ENCODE measurements around the gene ARHGEF26.

ARHGEF26 gene

GRCh38 chr3:154195620-154196356 is 74.6 kb downstream of the ARHGEF26 start:
- Mint-ChIP-seq H3K4me1 (no peaks in the 10 kb centered on the region), H3K27ac (no peak overlapping the region), H3K9me3 (peaks cover 0 to 5% of the 10 kb centered on the region in 2 donors), H3K4me3 (no peak overlapping the region), H3K27me3 (peaks cover 13% of the 10 kb centered on the region)
- DNase-seq: no peak
- ATAC-seq: no peak

DNA sequence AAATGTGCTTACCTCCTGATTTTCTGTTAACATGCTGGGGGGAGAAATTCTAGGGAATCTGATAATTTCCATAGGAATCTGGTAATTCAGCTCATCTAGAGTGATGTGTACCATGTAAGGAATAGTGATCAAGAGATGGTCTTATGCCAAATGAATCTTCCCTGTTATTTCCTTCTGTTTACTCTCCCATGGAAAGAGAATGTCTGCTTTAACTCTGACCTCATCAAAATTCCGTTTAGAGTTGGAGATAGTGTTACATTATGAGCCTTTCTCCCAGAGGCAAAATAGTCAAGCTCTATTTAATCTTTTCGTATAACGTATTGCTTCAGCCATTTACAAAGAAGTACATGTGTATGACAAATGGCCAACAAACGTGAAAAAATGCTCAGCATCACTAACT is 76.6 kb downstream of the ARHGEF26 start:
- Mint-ChIP-seq H3K4me3 (no peak overlapping the region), H3K4me1 (no peaks in the 10 kb centered on the region), H3K27ac (no peak overlapping the region), H3K9me3 (peaks cover 0 to 5% of the 10 kb centered on the region in 2 donors), H3K27me3 (peaks cover 13% of the 10 kb centered on the region)
- DNase-seq (no peak), ATAC-seq (no peak)

GRCh38 chr3:154209499-154209898 is 88.3 kb downstream of the ARHGEF26 start:
- H3K4me1 Mint-ChIP-seq: no peaks in the 10 kb centered on the region
- no peak overlapping the region for H3K27ac Mint-ChIP-seq
- H3K27me3 Mint-ChIP-seq: peaks cover 16% of the 10 kb centered on the region
- no peak for DNase-seq
- H3K9me3 Mint-ChIP-seq: peaks cover 0 to 10% of the 10 kb centered on the region in 2 donors
- peak; percentile 45 for ATAC-seq
- H3K4me3 Mint-ChIP-seq: no peak overlapping the region

GRCh38 chr3:154210986-154211385 is 89.8 kb downstream of the ARHGEF26 start:
- Mint-ChIP-seq H3K27ac (no peak overlapping the region), H3K9me3 (no peaks in the 10 kb centered on the region), H3K27me3 (peaks cover 9% of the 10 kb centered on the region), H3K4me3 (no peak overlapping the region), H3K4me1 (no peaks in the 10 kb centered on the region)
- no peak for DNase-seq
- no peak for ATAC-seq

- H3K4me1 Mint-ChIP-seq: no peaks in the 10 kb centered on the region
- ATAC-seq (no peak), DNase-seq (no peak)
- H3K9me3 Mint-ChIP-seq: no peaks in the 10 kb centered on the region
- peaks cover 9% of the 10 kb centered on the region for H3K27me3 Mint-ChIP-seq
- H3K4me3 Mint-ChIP-seq: no peak overlapping the region
- H3K27ac Mint-ChIP-seq: no peak overlapping the region
These were observed 93.1 kb downstream of the ARHGEF26 start for GRCh38 chr3:154214306-154214705.

DNA sequence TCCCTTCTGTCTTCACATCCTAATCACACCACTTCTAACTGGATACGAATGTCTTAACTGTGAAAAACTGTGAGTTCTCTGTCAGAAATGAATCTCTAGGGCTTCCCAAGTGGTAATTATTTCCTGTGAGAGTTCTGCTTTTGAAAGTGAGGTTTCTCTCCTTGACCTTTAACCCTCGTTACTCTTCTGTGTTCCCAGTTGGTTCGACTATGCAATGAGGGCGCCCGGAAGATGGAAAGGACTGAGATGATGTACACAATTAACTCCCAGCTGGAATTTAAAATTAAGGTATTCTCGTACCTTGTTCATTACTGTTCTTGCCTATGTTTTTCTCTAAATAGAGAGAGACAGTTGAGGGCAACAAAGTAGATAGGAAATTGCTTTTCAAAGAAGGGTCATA is 96.5 kb downstream of the ARHGEF26 start:
- Mint-ChIP-seq H3K27me3 (peaks cover 9% of the 10 kb centered on the region), H3K4me1 (no peaks in the 10 kb centered on the region), H3K9me3 (no peaks in the 10 kb centered on the region), H3K27ac (no peak overlapping the region), H3K4me3 (no peak overlapping the region)
- no peak for DNase-seq
- ATAC-seq: no peak

DNA sequence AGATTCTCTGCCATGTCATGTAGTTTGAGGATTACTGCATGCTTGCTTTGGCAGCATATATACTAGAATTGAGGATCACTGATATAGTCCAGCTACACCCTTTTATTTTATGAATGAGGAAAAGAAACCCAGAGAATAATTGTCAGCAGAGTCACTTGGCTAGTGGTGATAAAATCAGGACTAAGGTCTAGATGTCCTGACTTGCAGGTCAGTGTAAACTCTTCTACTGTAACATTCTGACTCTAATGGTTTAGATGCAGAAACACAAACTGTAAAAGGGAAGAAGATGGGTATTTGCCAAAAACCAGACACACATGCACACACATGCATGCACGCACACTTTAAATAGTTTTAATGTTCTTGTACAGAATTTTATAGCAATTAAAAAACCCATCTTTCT is 97.5 kb downstream of the ARHGEF26 start:
- ATAC-seq: no peak
- Mint-ChIP-seq H3K4me1 (no peaks in the 10 kb centered on the region), H3K27ac (no peak overlapping the region), H3K9me3 (no peaks in the 10 kb centered on the region), H3K27me3 (peaks cover 8% of the 10 kb centered on the region), H3K4me3 (no peak overlapping the region)
- DNase-seq: no peak

DNA sequence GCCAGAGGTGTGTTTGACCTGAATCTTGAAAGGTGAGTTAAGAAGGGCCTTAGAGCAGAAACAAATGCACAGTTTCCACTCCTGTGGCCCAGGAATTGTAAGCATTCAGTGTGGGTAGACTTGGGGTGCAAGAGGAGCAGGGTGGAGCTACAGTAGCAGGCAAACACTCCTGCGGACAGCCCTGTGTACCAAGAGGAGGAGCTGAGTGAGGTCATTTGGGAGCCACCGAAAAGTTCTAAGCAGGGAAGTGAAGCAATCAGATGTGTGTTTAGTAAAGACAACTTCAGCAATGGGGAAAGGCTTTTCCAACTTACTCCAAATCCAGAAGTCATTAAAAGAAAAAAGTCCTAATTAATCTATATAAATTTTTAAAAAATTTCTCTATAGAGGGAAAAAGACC is 99.3 kb downstream of the ARHGEF26 start:
- no peak for ATAC-seq
- Mint-ChIP-seq H3K4me3 (no peak overlapping the region), H3K4me1 (no peaks in the 10 kb centered on the region), H3K27me3 (no peaks in the 10 kb centered on the region), H3K27ac (no peak overlapping the region), H3K9me3 (no peaks in the 10 kb centered on the region)
- no peak for DNase-seq

DNA sequence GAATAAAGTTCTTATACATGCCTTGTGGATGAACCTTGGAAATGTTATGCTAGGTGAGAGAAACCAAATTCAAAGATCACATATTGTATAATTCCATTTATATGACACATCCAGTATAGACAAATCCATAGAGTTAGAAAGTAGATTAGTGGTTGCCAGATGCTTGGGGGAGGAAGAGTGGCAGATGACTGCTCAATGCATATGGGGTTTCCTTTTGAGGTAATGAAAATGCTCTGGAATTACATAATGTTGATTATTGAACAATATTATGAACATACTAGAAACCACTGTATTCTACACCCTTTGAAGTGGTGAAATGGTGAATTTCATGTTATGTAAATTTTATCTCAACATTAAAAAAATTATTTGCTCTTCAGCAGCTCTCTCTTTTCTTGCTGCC is 102.3 kb downstream of the ARHGEF26 start:
- Mint-ChIP-seq H3K27ac (no peak overlapping the region), H3K9me3 (no peaks in the 10 kb centered on the region), H3K4me1 (no peaks in the 10 kb centered on the region), H3K4me3 (no peak overlapping the region), H3K27me3 (no peaks in the 10 kb centered on the region)
- no peak for DNase-seq
- ATAC-seq: no peak

DNA sequence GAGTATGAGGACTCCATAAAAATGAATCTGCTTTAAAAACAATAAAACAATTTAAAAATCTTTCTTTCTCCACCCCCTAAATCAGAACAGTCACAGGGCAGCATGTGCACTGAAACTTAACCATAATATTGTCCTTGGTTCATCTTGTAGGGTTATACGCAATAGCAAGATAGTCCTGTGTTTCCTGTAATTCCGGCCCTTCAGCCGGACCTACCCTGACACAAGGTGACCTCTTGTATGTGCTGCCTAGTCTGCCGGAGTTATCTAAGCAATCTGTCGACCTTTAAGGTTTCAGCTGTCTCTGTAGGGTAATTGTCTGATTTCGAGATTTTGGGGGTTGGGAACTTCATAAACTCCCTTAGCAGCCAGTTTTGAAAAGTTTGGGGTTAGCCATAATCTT is 103.2 kb downstream of the ARHGEF26 start:
- no peaks in the 10 kb centered on the region for H3K4me1 Mint-ChIP-seq
- H3K27me3 Mint-ChIP-seq: no peaks in the 10 kb centered on the region
- no peak overlapping the region for H3K27ac Mint-ChIP-seq
- DNase-seq: no peak
- H3K9me3 Mint-ChIP-seq: no peaks in the 10 kb centered on the region
- no peak for ATAC-seq
- H3K4me3 Mint-ChIP-seq: no peak overlapping the region

GRCh38 chr3:154224866-154225265 is 103.7 kb downstream of the ARHGEF26 start:
- Mint-ChIP-seq H3K9me3 (no peaks in the 10 kb centered on the region), H3K27ac (no peak overlapping the region), H3K4me3 (no peak overlapping the region), H3K4me1 (no peaks in the 10 kb centered on the region), H3K27me3 (no peaks in the 10 kb centered on the region)
- DNase-seq: no peak
- ATAC-seq: no peak

GRCh38 chr3:154225536-154225935 is 104.3 kb downstream of the ARHGEF26 start:
- Mint-ChIP-seq H3K4me3 (no peak overlapping the region), H3K27me3 (no peaks in the 10 kb centered on the region), H3K27ac (no peak overlapping the region), H3K4me1 (no peaks in the 10 kb centered on the region), H3K9me3 (no peaks in the 10 kb centered on the region)
- DNase-seq (no peak), ATAC-seq (no peak)

DNA sequence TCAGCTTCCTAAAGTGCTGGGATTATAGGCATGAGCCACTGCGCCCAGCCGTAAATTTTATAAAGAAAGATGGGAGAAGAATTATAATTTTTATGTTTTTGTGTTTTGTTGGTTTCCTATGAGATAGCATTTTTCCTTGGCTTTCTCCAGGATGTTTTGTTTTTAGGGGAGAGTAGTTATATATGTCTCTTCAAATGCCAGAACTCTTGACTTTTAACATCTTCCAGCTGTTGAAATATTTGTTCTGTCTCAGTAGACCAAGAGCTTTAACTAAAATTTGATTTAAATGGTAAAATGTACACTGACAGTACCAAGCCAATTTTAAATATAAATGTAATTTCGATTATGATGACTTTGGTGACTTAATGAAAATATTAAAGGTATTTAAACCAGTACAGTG is 106.3 kb downstream of the ARHGEF26 start:
- no peaks in the 10 kb centered on the region for H3K9me3 Mint-ChIP-seq
- ATAC-seq: no peak
- H3K4me3 Mint-ChIP-seq: no peak overlapping the region
- no peak for DNase-seq
- H3K4me1 Mint-ChIP-seq: no peaks in the 10 kb centered on the region
- H3K27ac Mint-ChIP-seq: no peak overlapping the region
- no peaks in the 10 kb centered on the region for H3K27me3 Mint-ChIP-seq

- Mint-ChIP-seq H3K27ac (no peak overlapping the region), H3K9me3 (no peaks in the 10 kb centered on the region), H3K27me3 (no peaks in the 10 kb centered on the region), H3K4me1 (no peaks in the 10 kb centered on the region), H3K4me3 (no peak overlapping the region)
- no peak for DNase-seq
- ATAC-seq: no peak
These were observed 107.5 kb downstream of the ARHGEF26 start for GRCh38 chr3:154228561-154229216.

- no peak for ATAC-seq
These were observed 108.0 kb downstream of the ARHGEF26 start for GRCh38 chr3:154229217-154229590.

GRCh38 chr3:154235330-154235729 is 114.1 kb downstream of the ARHGEF26 start:
- Mint-ChIP-seq H3K27me3 (peaks cover 23% of the 10 kb centered on the region), H3K4me3 (no peak overlapping the region), H3K4me1 (no peaks in the 10 kb centered on the region), H3K27ac (no peak overlapping the region), H3K9me3 (peaks cover 0 to 7% of the 10 kb centered on the region in 2 donors)
- ATAC-seq (no peak), DNase-seq (no peak)

More at GRCh38 chr3:154229217-154229590, 108.0 kb downstream of the ARHGEF26 start:
- H3K27ac Mint-ChIP-seq: no peak overlapping the region
- H3K4me3 Mint-ChIP-seq: no peak overlapping the region
- H3K4me1 Mint-ChIP-seq: no peaks in the 10 kb centered on the region
- no peak for DNase-seq
- no peaks in the 10 kb centered on the region for H3K9me3 Mint-ChIP-seq
- H3K27me3 Mint-ChIP-seq: no peaks in the 10 kb centered on the region

GRCh38 chr3:154236331-154236730 is 115.1 kb downstream of the ARHGEF26 start:
- Mint-ChIP-seq H3K27me3 (peaks cover 23% of the 10 kb centered on the region), H3K4me1 (no peaks in the 10 kb centered on the region), H3K9me3 (peaks cover 0 to 7% of the 10 kb centered on the region in 2 donors), H3K27ac (no peak overlapping the region), H3K4me3 (no peak overlapping the region)
- ATAC-seq (no peak), DNase-seq (no peak)

Measured in stimulated activated naive CD8-positive, alpha-beta T cell treated with anti-CD3 and anti-CD28 coated beads, Interleukin-15, amount 100 ng/mL, for 72 hours (primary cell).